GM10847 (cell line): ENCODE results near the gene SHC2.

ENCODE experiments used
- POLR2A ChIP-seq: IDR thresholded peaks from 2 replicates; pipeline ENCODE4 v1.6.1; 2011; ENCODE audit not compliant: insufficient read length; ENCODE audit errors: extremely low read depth

The SHC2 gene

GRCh38 chr19:460877-461720 lies at the start of gene SHC2:
SHC2 (minus strand) TSS chr19:461033; CDS start chr19:460996, 37 bp downstream.
- TF ChIP-seq POLR2A = no peak

GRCh38 chr19:508204-509150 lies 47.6 kb upstream of the SHC2 start:
- no peak for TF ChIP-seq POLR2A

- peak; percentile 55 for TF ChIP-seq POLR2A
These were observed 46.7 kb upstream of the SHC2 start, which contains the start of gene TPGS1 for GRCh38 chr19:507286-508203. TPGS1 (plus strand) TSS chr19:507497; CDS start chr19:507507, 10 bp downstream.

- TF ChIP-seq POLR2A = peak; percentile 19
These were observed 45.8 kb upstream of the SHC2 start for GRCh38 chr19:506404-507285.

GRCh38 chr19:504616-505015 lies 43.8 kb upstream of the SHC2 start:
- no peak for TF ChIP-seq POLR2A

- no peak for TF ChIP-seq POLR2A
These were observed 40.8 kb upstream of the SHC2 start for GRCh38 chr19:501646-502045.

GRCh38 chr19:498977-499623 lies 38.3 kb upstream of the SHC2 start:
- TF ChIP-seq POLR2A = no peak

GRCh38 chr19:498511-498891 lies 37.7 kb upstream of the SHC2 start:
- no peak for TF ChIP-seq POLR2A

- no peak for TF ChIP-seq POLR2A
These were observed 37.2 kb upstream of the SHC2 start for GRCh38 chr19:497869-498510.

- TF ChIP-seq POLR2A = no peak
These were observed 36.6 kb upstream of the SHC2 start for GRCh38 chr19:497491-497868.

- TF ChIP-seq POLR2A = no peak
These were observed 36.2 kb upstream of the SHC2 start for GRCh38 chr19:496986-497385.

GRCh38 chr19:496112-496665 lies 35.4 kb upstream of the SHC2 start, which contains the start of gene MADCAM1:
MADCAM1 (plus strand) TSS chr19:496486; CDS start chr19:496500, 14 bp downstream.
- no peak for TF ChIP-seq POLR2A
